PC-9 (cell line): ENCODE data around the gene VDR. TPM values are rescaled to one million over a fixed set of nuclear protein-coding genes. Genes with fewer than 3 reads are reported as not detected.

Experiments used
- BruUV-seq: library from RNA; stranded (reverse); fragments of 400-500 nt; replicated peaks from 2 replicates; lab custom pipeline; 2021; lab: Mats Ljungman, UMichigan
- CTCF ChIA-PET: fragments of 300-600 bp; sonication (Branson Sonifier 250); formaldehyde crosslinking; loops from one replicate; lab custom pipeline; 2022; ENCODE audit warnings: antibody characterized with exemption; lab: Charles Lee
- POLR2A ChIA-PET: fragments of 300-600 bp; sonication (Branson Sonifier 250); formaldehyde crosslinking; loops from one replicate; lab custom pipeline; 2022; ENCODE audit warnings: antibody characterized with exemption; ENCODE audit not compliant: unreplicated experiment; lab: Charles Lee
- DNase-seq, 2 experiments: peaks; one replicate each; pipeline versions ENCODE4 v3.0.0 to v3.0.0-alpha.2; 2015 to 2022; ENCODE audit warnings: mixed read lengths in 1 of 2
- H2AFZ ChIP-seq: fragments of 200-600 bp; sonication (generic); 2 replicates; pipeline ENCODE4 v1.8.1; 2017; ENCODE audit warnings: antibody characterized with exemption
- H3F3A ChIP-seq: fragments of 200-600 bp; sonication (generic); 2 replicates; pipeline ENCODE4 v1.8.1; 2017; ENCODE audit warnings: antibody characterized with exemption, mild to moderate bottlenecking, low read depth; ENCODE audit not compliant: insufficient read depth
- H3K27ac ChIP-seq: fragments of 200-600 bp; sonication (generic); 2 replicates; pipeline ENCODE4 v1.6.1; 2016; ENCODE audit warnings: mixed run types
- H3K27me3 ChIP-seq: fragments of 200-600 bp; sonication (generic); 2 replicates; pipeline ENCODE4 v1.6.1; 2016; ENCODE audit warnings: low read depth, mixed run types; ENCODE audit not compliant: insufficient read depth
- H3K36me3 ChIP-seq: fragments of 200-600 bp; sonication (generic); 2 replicates; pipeline ENCODE4 v1.6.1; 2016; ENCODE audit warnings: low read depth, mixed run types
- H3K4me1 ChIP-seq: fragments of 200-600 bp; sonication (generic); replicated peaks from 2 replicates; pipeline ENCODE4 v1.6.1; 2016; ENCODE audit warnings: mixed run types; ENCODE audit not compliant: insufficient read depth
- H3K4me2 ChIP-seq: fragments of 200-600 bp; sonication (generic); 2 replicates; pipeline ENCODE4 v1.6.1; 2017; ENCODE audit warnings: mixed run types
- H3K4me3 ChIP-seq: fragments of 200-600 bp; sonication (generic); 2 replicates; pipeline ENCODE4 v1.6.1; 2016; ENCODE audit warnings: mixed run types
- H3K79me2 ChIP-seq: fragments of 200-600 bp; sonication (generic); 2 replicates; pipeline ENCODE4 v1.6.1; 2017; ENCODE audit warnings: low read depth, mixed run types
- H3K9me2 ChIP-seq: fragments of 200-600 bp; sonication (generic); 2 replicates; pipeline ENCODE4 v1.8.1; 2017; ENCODE audit warnings: mild to moderate bottlenecking; ENCODE audit not compliant: insufficient read depth
- H3K9me3 ChIP-seq: fragments of 200-600 bp; sonication (generic); 2 replicates; pipeline ENCODE4 v1.8.1; 2016; ENCODE audit warnings: low read depth; ENCODE audit not compliant: insufficient read depth
- H4K20me1 ChIP-seq: fragments of 200-600 bp; sonication (generic); 2 replicates; pipeline ENCODE4 v1.8.1; 2017; ENCODE audit not compliant: insufficient read depth
- EZH2 ChIP-seq: fragments of 200-600 bp; sonication (generic); IDR thresholded peaks from 2 replicates; pipeline ENCODE4 v1.8.0; 2017; ENCODE audit warnings: antibody characterized with exemption, low read depth
- intact Hi-C: fragments of 100-400 bp; cut with micrococcal nuclease; formaldehyde crosslinking; loops from one replicate; pipeline ENCODE4 v1.10.0; 2022; ENCODE audit not compliant: unreplicated experiment
- total RNA-seq: library from RNA; stranded (reverse); gene quantifications from 2 replicates; pipeline ENCODE4 v1.2.3, GENCODE V29; 2021
- TF ChIP-seq, protein P1 (sequence below): fragments of 200-600 bp; sonication (generic); conservative IDR thresholded peaks from 2 replicates; pipeline ENCODE4 v1.6.1; 2017; ENCODE audit warnings: mixed run types, antibody characterized with exemption, mild to moderate bottlenecking, moderate library complexity

VDR gene
- total RNA-seq, 1 experiment from 2014 or later = 12.3 TPM

GRCh38 chr12:47946413-47947323 lies 41.9 kb upstream of the VDR start:
- peaks cover 43% of the 10 kb centered on the region for H3K4me1 ChIP-seq
- no peaks in the 10 kb centered on the region for H3K27me3 ChIP-seq
- H3K4me2 ChIP-seq = peak overlapping the region; percentile 74
- ChIA-PET POLR2A (interaction anchor here (0.5 to 0.8 kb wide), 4 partner anchors 36 to 75 kb away, joined by 3 to 6 read pairs (median 3); partner anchors contain the start of gene VDR), CTCF (interaction anchor here (0.7 to 1.8 kb wide), 6 partner anchors 9 to 174 kb away, joined by 3 to 12 read pairs (median 4); partner anchors contain the start of gene VDR)
- H3F3A ChIP-seq = peaks cover 20% of the 10 kb centered on the region; the same call in 1 of the 2 replicates
- H3K79me2 ChIP-seq = no peaks in the 10 kb centered on the region
- no peak for TF ChIP-seq EZH2
- TF ChIP-seq, protein P1, sequence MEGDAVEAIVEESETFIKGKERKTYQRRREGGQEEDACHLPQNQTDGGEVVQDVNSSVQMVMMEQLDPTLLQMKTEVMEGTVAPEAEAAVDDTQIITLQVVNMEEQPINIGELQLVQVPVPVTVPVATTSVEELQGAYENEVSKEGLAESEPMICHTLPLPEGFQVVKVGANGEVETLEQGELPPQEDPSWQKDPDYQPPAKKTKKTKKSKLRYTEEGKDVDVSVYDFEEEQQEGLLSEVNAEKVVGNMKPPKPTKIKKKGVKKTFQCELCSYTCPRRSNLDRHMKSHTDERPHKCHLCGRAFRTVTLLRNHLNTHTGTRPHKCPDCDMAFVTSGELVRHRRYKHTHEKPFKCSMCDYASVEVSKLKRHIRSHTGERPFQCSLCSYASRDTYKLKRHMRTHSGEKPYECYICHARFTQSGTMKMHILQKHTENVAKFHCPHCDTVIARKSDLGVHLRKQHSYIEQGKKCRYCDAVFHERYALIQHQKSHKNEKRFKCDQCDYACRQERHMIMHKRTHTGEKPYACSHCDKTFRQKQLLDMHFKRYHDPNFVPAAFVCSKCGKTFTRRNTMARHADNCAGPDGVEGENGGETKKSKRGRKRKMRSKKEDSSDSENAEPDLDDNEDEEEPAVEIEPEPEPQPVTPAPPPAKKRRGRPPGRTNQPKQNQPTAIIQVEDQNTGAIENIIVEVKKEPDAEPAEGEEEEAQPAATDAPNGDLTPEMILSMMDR = no peak
- H3K9me3 ChIP-seq = no peaks in the 10 kb centered on the region
- peak overlapping the region; percentile 47 for H3K4me3 ChIP-seq
- BruUV-seq = TSS peak; percentile 22
- peak; percentile 47 to 48 for DNase-seq
- intact Hi-C loops = loop anchor here (5.0 kb wide), 2 partner anchors 89 to 229 kb away; no protein-coding TSS in a partner anchor
- no peaks in the 10 kb centered on the region for H4K20me1 ChIP-seq
- H2AFZ ChIP-seq = peak overlapping the region; percentile 89
- H3K36me3 ChIP-seq = no peaks in the 10 kb centered on the region
- H3K27ac ChIP-seq = peak overlapping the region; percentile 87
- no peaks in the 10 kb centered on the region for H3K9me2 ChIP-seq

DNA sequence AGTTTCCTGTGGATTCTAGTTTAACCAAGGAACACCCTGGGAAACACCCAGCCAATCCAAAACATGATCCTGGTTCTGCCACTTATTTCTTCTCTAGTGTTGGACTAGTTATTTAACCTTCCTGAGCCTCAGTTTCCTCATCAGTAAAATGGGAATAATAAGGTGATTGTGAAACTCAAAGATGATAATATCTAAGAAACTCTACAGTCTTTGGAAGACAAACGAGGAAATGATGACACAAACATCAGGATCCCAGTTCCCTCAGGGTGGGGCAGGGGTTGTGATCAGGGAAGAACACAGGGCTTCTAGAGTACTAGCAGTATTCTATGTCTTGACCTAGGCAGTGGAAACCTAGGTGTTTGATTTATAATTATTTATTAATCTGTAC lies 40.5 kb upstream of the VDR start:
- no TSS peak for BruUV-seq
- H3K9me3 ChIP-seq = no peaks in the 10 kb centered on the region
- ChIA-PET CTCF (no interaction called here), POLR2A (no interaction called here)
- no peaks in the 10 kb centered on the region for H3K9me2 ChIP-seq
- peaks cover 15% of the 10 kb centered on the region; the same call in 1 of the 2 replicates for H3F3A ChIP-seq
- no peak overlapping the region for H3K27ac ChIP-seq
- H2AFZ ChIP-seq = no peak overlapping the region
- TF ChIP-seq, protein P1 = no peak
- TF ChIP-seq EZH2 = no peak
- no peak overlapping the region for H3K4me3 ChIP-seq
- peaks cover 43% of the 10 kb centered on the region for H3K4me1 ChIP-seq
- no peaks in the 10 kb centered on the region for H3K27me3 ChIP-seq
- DNase-seq = no peak
- H4K20me1 ChIP-seq = no peaks in the 10 kb centered on the region
- H3K36me3 ChIP-seq = no peaks in the 10 kb centered on the region
- H3K4me2 ChIP-seq = no peak overlapping the region
- intact Hi-C loops = loop anchor here (5.0 kb wide), 2 partner anchors 88 to 228 kb away; no protein-coding TSS in a partner anchor
- H3K79me2 ChIP-seq = no peaks in the 10 kb centered on the region

GRCh38 chr12:47944685-47945340 lies 40.0 kb upstream of the VDR start:
- no peak overlapping the region for H3K27ac ChIP-seq
- H3F3A ChIP-seq = peaks cover 15% of the 10 kb centered on the region; the same call in 1 of the 2 replicates
- CTCF ChIA-PET = no interaction called here
- no peaks in the 10 kb centered on the region for H3K27me3 ChIP-seq
- no peaks in the 10 kb centered on the region for H3K9me3 ChIP-seq
- intact Hi-C loops = loop anchor here (5.0 kb wide), 2 partner anchors 88 to 228 kb away; no protein-coding TSS in a partner anchor
- POLR2A ChIA-PET = no interaction called here
- H3K36me3 ChIP-seq = no peaks in the 10 kb centered on the region
- no peak overlapping the region for H3K4me2 ChIP-seq
- H2AFZ ChIP-seq = no peak overlapping the region
- H3K79me2 ChIP-seq = no peaks in the 10 kb centered on the region
- no peaks in the 10 kb centered on the region for H4K20me1 ChIP-seq
- no peak for TF ChIP-seq EZH2
- TF ChIP-seq, protein P1 = no peak
- peak in 1 of 2 experiments; percentile 43 for DNase-seq
- peaks cover 43% of the 10 kb centered on the region for H3K4me1 ChIP-seq
- no peak overlapping the region for H3K4me3 ChIP-seq
- no TSS peak for BruUV-seq
- H3K9me2 ChIP-seq = no peaks in the 10 kb centered on the region
